ENCODE measurements around the gene NPAS4. TPM values are rescaled to one million over a fixed set of nuclear protein-coding genes. Genes with fewer than 3 reads are reported as not detected.

NPAS4 gene
- polyA plus RNA-seq, 1 of the 3 experiments (the other 2 are of a cell fraction), result 0.03 TPM

DNA sequence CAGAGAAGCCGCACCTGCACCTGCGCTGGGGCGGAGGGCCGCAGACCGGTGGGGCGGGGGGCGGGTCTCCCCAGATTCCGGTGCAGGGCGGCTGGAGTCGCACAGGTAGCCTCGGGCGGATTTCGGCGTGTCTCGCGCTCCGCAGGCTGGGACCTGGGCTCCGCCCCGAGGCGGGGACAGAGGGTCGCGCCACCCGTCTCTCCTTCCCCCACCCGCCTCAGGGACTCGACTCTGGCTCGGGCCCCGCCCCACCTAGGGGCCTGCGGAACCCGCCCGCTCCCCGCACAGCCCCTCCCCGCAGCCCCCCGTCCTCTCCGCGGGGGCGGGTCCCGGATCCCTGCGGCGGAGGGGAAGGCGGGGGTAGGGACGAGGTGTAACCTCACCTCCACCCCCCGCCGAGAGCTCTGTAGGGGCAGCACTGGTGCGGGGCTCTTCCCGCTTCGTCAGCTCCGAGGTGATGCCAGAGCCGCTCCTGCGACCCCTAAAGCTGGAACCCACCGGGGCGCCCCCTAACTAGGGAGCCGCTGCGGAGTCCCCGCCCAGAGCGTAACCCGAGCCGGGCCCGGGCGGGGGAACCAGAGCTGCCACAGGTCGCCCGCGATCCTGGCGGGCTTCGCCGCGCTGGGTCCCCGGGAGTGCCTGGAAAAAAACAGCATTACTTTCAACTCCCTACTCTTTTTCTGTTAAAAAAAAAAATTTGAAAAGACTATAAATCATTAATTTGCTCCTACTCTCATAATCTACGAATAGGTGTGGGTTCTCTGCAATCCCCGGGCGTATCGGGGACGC is 49.0 kb upstream of the NPAS4 start, which contains the start of gene SLC29A2:
TSS of gene SLC29A2 (minus strand) at position 134 of the 789 bp plus-strand sequence. CDS start 169 bp downstream, outside the sequence.
- no peaks in the 10 kb centered on the region for H3K79me2 ChIP-seq (ENCODE audit: insufficient read depth)
- H3F3A ChIP-seq (replicated peaks; ENCODE audit: insufficient read depth), result peaks cover 9% of the 10 kb centered on the region
- peak within 1 kb of the TSS; percentile 7; the same call in 1 of the 2 replicates for H3K9ac ChIP-seq
- peak; percentile 91 for DNase-seq
- H3K9me3 ChIP-seq, result no peaks in the 10 kb centered on the region
- CTCF ChIA-PET, result interaction anchor here (0.7 to 4.2 kb wide), 11 partner anchors 9 to 60 kb away, joined by 3 to 28 read pairs (median 4); no protein-coding TSS in a partner anchor
- no peaks in the 10 kb centered on the region for H3K9me2 ChIP-seq
- H3K4me1 ChIP-seq (ENCODE audit: control insufficient read depth in 1 of 2, insufficient read depth in 2 of 2, low read depth in 1 of 2, low read length in 1 of 2), result peaks cover 6 to 9% of the 10 kb centered on the region in 2 experiments; a peak in 2 of 4 replicates
- POLR2A ChIA-PET, result interaction anchor here (0.6 to 1.5 kb wide), 3 partner anchors 36 to 139 kb away, joined by 3 to 5 read pairs (median 3); partner anchors contain the start of genes BBS1 and RIN1
- peak within 1 kb of the TSS; percentile 86; the same call in 1 of the 2 replicates for H2AFZ ChIP-seq (ENCODE audit: low read depth)
- peak within 1 kb of the TSS; percentile 65 to 75 for H3K4me3 ChIP-seq (ENCODE audit: low read depth in 2 of 2, low read length in 1 of 2)
- peak within 1 kb of the TSS in 1 of 2 experiments; percentile 78; a peak in 2 of 4 replicates for H3K27ac ChIP-seq (ENCODE audit: low read depth in 2 of 2, low read length in 1 of 2)
- H3K4me2 ChIP-seq, result peak within 1 kb of the TSS; percentile 97
- no peaks in the 10 kb centered on the region for H3K36me3 ChIP-seq (replicated peaks in 1 of 2; ENCODE audit: control insufficient read depth in 1 of 2, insufficient read depth in 2 of 2, low read length in 1 of 2)
- H3K27me3 ChIP-seq (ENCODE audit: insufficient read depth), result peaks cover 18% of the 10 kb centered on the region; the same call in 1 of the 2 replicates
- no peak for TF ChIP-seq YY1 (IDR thresholded peaks at IDR 0.05; ENCODE audit: low read depth)
- TF ChIP-seq CHD2 (IDR thresholded peaks at IDR 0.05; ENCODE audit: low read length, partially characterized antibody), result peak; percentile 4
- no peaks in the 10 kb centered on the region for H4K20me1 ChIP-seq (ENCODE audit: insufficient read depth)
- 2% methylated on average over 17 of the region's 72 CpGs for WGBS (ENCODE audit: low lambda C conversion rate)

DNA sequence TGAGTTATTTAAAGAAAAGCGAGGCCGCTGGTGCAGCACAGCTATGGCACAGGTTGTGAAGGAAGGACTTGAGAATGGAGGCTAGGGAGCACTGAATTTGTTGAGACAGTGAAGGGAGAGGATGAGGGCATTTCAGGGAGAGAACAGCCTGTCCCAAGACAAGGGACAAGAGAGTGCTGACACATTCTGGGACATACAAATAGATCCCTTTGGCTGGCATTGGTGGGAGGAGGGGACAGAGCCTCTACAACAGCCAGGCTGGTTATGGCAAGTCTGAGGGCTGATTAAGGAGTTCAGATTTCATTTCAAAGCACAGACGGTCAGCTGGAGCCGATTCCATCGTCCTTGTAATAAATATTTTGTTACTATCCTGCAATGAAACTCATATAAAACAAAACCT is 47.6 kb upstream of the NPAS4 start:
- no peaks in the 10 kb centered on the region for H3K36me3 ChIP-seq (replicated peaks in 1 of 2; ENCODE audit: control insufficient read depth in 1 of 2, insufficient read depth in 2 of 2, low read length in 1 of 2)
- H3K4me1 ChIP-seq (ENCODE audit: control insufficient read depth in 1 of 2, insufficient read depth in 2 of 2, low read depth in 1 of 2, low read length in 1 of 2), result peaks cover 6 to 9% of the 10 kb centered on the region in 2 experiments; a peak in 2 of 4 replicates
- ChIA-PET POLR2A (no interaction called here), CTCF (interaction anchor here (1.4 to 8.6 kb wide), 5 partner anchors 10 to 62 kb away, joined by 3 to 55 read pairs (median 6); no protein-coding TSS in a partner anchor)
- no peak overlapping the region for H2AFZ ChIP-seq (ENCODE audit: low read depth)
- H3F3A ChIP-seq (replicated peaks; ENCODE audit: insufficient read depth), result peaks cover 9% of the 10 kb centered on the region
- 49% methylated on average over 5 of the region's 5 CpGs for WGBS (ENCODE audit: low lambda C conversion rate)
- no peak overlapping the region for H3K4me3 ChIP-seq (ENCODE audit: low read depth in 2 of 2, low read length in 1 of 2)
- H4K20me1 ChIP-seq (ENCODE audit: insufficient read depth), result no peaks in the 10 kb centered on the region
- no peaks in the 10 kb centered on the region for H3K9me3 ChIP-seq
- no peaks in the 10 kb centered on the region for H3K79me2 ChIP-seq (ENCODE audit: insufficient read depth)
- no peak overlapping the region for H3K9ac ChIP-seq
- H3K4me2 ChIP-seq, result no peak overlapping the region
- no peak overlapping the region for H3K27ac ChIP-seq (ENCODE audit: low read depth in 2 of 2, low read length in 1 of 2)
- TF ChIP-seq, protein P1, sequence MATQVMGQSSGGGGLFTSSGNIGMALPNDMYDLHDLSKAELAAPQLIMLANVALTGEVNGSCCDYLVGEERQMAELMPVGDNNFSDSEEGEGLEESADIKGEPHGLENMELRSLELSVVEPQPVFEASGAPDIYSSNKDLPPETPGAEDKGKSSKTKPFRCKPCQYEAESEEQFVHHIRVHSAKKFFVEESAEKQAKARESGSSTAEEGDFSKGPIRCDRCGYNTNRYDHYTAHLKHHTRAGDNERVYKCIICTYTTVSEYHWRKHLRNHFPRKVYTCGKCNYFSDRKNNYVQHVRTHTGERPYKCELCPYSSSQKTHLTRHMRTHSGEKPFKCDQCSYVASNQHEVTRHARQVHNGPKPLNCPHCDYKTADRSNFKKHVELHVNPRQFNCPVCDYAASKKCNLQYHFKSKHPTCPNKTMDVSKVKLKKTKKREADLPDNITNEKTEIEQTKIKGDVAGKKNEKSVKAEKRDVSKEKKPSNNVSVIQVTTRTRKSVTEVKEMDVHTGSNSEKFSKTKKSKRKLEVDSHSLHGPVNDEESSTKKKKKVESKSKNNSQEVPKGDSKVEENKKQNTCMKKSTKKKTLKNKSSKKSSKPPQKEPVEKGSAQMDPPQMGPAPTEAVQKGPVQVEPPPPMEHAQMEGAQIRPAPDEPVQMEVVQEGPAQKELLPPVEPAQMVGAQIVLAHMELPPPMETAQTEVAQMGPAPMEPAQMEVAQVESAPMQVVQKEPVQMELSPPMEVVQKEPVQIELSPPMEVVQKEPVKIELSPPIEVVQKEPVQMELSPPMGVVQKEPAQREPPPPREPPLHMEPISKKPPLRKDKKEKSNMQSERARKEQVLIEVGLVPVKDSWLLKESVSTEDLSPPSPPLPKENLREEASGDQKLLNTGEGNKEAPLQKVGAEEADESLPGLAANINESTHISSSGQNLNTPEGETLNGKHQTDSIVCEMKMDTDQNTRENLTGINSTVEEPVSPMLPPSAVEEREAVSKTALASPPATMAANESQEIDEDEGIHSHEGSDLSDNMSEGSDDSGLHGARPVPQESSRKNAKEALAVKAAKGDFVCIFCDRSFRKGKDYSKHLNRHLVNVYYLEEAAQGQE (IDR thresholded peaks at IDR 0.05; ENCODE audit: low read depth, low read length), result no peak
- TF ChIP-seq SIN3A (IDR thresholded peaks at IDR 0.05; ENCODE audit: borderline replicate concordance, low read depth, low read length) (no peak), RFX5 (IDR thresholded peaks at IDR 0.05; ENCODE audit: low read length) (no peak), SMC3 (IDR thresholded peaks at IDR 0.05; ENCODE audit: low read depth, low read length) (no peak), MXI1 (IDR thresholded peaks at IDR 0.05; ENCODE audit: low read depth, low read length) (no peak), EP300 (IDR thresholded peaks at IDR 0.05; ENCODE audit: borderline replicate concordance in 1 of 2, low read depth in 1 of 2, low read length in 1 of 2) (no peak), TCF12 (IDR thresholded peaks at IDR 0.05) (no peak), FOXJ3 (CRISPR knock-in tag; IDR thresholded peaks at IDR 0.05) (no peak), POLR2AphosphoS5 (IDR thresholded peaks at IDR 0.05; ENCODE audit: low read depth, low read length) (no peak)
- TF ChIP-seq, protein P2, sequence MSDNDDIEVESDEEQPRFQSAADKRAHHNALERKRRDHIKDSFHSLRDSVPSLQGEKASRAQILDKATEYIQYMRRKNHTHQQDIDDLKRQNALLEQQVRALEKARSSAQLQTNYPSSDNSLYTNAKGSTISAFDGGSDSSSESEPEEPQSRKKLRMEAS (IDR thresholded peaks at IDR 0.05; ENCODE audit: low read depth), result no peak
- TF ChIP-seq, protein P3, sequence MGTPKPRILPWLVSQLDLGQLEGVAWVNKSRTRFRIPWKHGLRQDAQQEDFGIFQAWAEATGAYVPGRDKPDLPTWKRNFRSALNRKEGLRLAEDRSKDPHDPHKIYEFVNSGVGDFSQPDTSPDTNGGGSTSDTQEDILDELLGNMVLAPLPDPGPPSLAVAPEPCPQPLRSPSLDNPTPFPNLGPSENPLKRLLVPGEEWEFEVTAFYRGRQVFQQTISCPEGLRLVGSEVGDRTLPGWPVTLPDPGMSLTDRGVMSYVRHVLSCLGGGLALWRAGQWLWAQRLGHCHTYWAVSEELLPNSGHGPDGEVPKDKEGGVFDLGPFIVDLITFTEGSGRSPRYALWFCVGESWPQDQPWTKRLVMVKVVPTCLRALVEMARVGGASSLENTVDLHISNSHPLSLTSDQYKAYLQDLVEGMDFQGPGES (IDR thresholded peaks at IDR 0.05; ENCODE audit: low read depth, low read length), result no peak
- TF ChIP-seq, protein P4, sequence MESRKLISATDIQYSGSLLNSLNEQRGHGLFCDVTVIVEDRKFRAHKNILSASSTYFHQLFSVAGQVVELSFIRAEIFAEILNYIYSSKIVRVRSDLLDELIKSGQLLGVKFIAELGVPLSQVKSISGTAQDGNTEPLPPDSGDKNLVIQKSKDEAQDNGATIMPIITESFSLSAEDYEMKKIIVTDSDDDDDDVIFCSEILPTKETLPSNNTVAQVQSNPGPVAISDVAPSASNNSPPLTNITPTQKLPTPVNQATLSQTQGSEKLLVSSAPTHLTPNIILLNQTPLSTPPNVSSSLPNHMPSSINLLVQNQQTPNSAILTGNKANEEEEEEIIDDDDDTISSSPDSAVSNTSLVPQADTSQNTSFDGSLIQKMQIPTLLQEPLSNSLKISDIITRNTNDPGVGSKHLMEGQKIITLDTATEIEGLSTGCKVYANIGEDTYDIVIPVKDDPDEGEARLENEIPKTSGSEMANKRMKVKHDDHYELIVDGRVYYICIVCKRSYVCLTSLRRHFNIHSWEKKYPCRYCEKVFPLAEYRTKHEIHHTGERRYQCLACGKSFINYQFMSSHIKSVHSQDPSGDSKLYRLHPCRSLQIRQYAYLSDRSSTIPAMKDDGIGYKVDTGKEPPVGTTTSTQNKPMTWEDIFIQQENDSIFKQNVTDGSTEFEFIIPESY (IDR thresholded peaks at IDR 0.05; ENCODE audit: borderline replicate concordance, low read depth), result no peak
- no peak for DNase-seq
- peaks cover 18% of the 10 kb centered on the region; the same call in 1 of the 2 replicates for H3K27me3 ChIP-seq (ENCODE audit: insufficient read depth)
- no peaks in the 10 kb centered on the region for H3K9me2 ChIP-seq

Measured in SK-N-SH (cell line).